ENCODE measurements around the gene PIK3R2. TPM values are rescaled to one million over a fixed set of nuclear protein-coding genes. Genes with fewer than 3 reads are reported as not detected.

Gene PIK3R2
- total and polyA plus RNA-seq, 2 of the 8 experiments (the other 6 are each of a cell fraction or from before 2014, with no cell fraction given): 21.7 to 57.1 TPM

- no peak for TF ChIP-seq SIN3A (conservative IDR thresholded peaks at IDR 0.05 in 1 of 2, IDR thresholded peaks at IDR 0.05 in 1 of 2; ENCODE audit: low read depth in 1 of 2, low read length in 2 of 2)
- TF ChIP-seq, protein P1, sequence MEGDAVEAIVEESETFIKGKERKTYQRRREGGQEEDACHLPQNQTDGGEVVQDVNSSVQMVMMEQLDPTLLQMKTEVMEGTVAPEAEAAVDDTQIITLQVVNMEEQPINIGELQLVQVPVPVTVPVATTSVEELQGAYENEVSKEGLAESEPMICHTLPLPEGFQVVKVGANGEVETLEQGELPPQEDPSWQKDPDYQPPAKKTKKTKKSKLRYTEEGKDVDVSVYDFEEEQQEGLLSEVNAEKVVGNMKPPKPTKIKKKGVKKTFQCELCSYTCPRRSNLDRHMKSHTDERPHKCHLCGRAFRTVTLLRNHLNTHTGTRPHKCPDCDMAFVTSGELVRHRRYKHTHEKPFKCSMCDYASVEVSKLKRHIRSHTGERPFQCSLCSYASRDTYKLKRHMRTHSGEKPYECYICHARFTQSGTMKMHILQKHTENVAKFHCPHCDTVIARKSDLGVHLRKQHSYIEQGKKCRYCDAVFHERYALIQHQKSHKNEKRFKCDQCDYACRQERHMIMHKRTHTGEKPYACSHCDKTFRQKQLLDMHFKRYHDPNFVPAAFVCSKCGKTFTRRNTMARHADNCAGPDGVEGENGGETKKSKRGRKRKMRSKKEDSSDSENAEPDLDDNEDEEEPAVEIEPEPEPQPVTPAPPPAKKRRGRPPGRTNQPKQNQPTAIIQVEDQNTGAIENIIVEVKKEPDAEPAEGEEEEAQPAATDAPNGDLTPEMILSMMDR (IDR thresholded peaks at IDR 0.05; ENCODE audit: control extremely low read depth in 1 of 3, insufficient read depth in 1 of 3, low read depth in 1 of 3, low read length in 3 of 3): no peak
Observed at GRCh38 chr19:18171605-18172327, 18.8 kb downstream of the PIK3R2 start (continued).
